HEK293 (cell line): Measurements from ENCODE around the gene SLC39A1.

Experiments used
- ATF2 ChIP-seq: fragments of 450-650 bp; formaldehyde crosslinking; IDR thresholded peaks from 2 replicates; pipeline ENCODE4 v1.5.1; 2016; ENCODE audit warnings: missing biosample characterization, missing genetic modification characterization, low read depth
- CTCF ChIP-seq: fragments of 450-650 bp; formaldehyde crosslinking; IDR thresholded peaks from 2 replicates; pipeline ENCODE4 v1.5.1; 2016; ENCODE audit warnings: missing biosample characterization, missing genetic modification characterization
- GLI4 ChIP-seq: fragments of 450-650 bp; formaldehyde crosslinking; IDR thresholded peaks from 2 replicates; pipeline ENCODE4 v1.5.1; 2016; ENCODE audit warnings: missing biosample characterization, missing genetic modification characterization
- ZBTB6 ChIP-seq: fragments of 450-650 bp; formaldehyde crosslinking; IDR thresholded peaks from 2 replicates; pipeline ENCODE4 v1.5.1; 2017; ENCODE audit warnings: missing biosample characterization, missing genetic modification characterization
- ZNF23 ChIP-seq: fragments of 450-650 bp; formaldehyde crosslinking; IDR thresholded peaks from 2 replicates; pipeline ENCODE4 v1.5.1; 2016; ENCODE audit warnings: missing biosample characterization, missing genetic modification characterization, borderline replicate concordance
- ZNF510 ChIP-seq: fragments of 450-650 bp; formaldehyde crosslinking; IDR thresholded peaks from 2 replicates; pipeline ENCODE4 v1.5.1; 2018; ENCODE audit warnings: mild to moderate bottlenecking, missing genetic modification characterization, missing biosample characterization; ENCODE audit not compliant: insufficient replicate concordance
- ZNF530 ChIP-seq: fragments of 450-650 bp; formaldehyde crosslinking; IDR thresholded peaks from 2 replicates; pipeline ENCODE4 v1.5.1; 2016; ENCODE audit warnings: low read depth, missing biosample characterization, missing genetic modification characterization
- ZNF549 ChIP-seq: fragments of 450-650 bp; IDR thresholded peaks from 2 replicates; pipeline ENCODE4 v1.5.1; 2018; ENCODE audit warnings: missing biosample characterization, missing genetic modification characterization, mild to moderate bottlenecking, inconsistent platforms, moderate library complexity
- ZNF629 ChIP-seq: fragments of 450-650 bp; formaldehyde crosslinking; IDR thresholded peaks from 2 replicates; pipeline ENCODE4 v1.5.1; 2017; ENCODE audit warnings: missing biosample characterization, missing genetic modification characterization
- ZNF776 ChIP-seq: fragments of 450-650 bp; formaldehyde crosslinking; IDR thresholded peaks from 2 replicates; pipeline ENCODE4 v1.5.0; 2017; ENCODE audit warnings: missing biosample characterization, missing genetic modification characterization, borderline replicate concordance
- TF ChIP-seq, protein P1 (sequence below): fragments of 450-650 bp; formaldehyde crosslinking; IDR thresholded peaks from 2 replicates; pipeline ENCODE4 v1.5.1; 2016; ENCODE audit warnings: missing biosample characterization, missing genetic modification characterization
- TF ChIP-seq, protein P2 (sequence below): fragments of 450-650 bp; formaldehyde crosslinking; conservative IDR thresholded peaks from 2 replicates; pipeline ENCODE4 v1.5.1; 2016; ENCODE audit warnings: low read depth, missing biosample characterization, missing genetic modification characterization

DNA sequence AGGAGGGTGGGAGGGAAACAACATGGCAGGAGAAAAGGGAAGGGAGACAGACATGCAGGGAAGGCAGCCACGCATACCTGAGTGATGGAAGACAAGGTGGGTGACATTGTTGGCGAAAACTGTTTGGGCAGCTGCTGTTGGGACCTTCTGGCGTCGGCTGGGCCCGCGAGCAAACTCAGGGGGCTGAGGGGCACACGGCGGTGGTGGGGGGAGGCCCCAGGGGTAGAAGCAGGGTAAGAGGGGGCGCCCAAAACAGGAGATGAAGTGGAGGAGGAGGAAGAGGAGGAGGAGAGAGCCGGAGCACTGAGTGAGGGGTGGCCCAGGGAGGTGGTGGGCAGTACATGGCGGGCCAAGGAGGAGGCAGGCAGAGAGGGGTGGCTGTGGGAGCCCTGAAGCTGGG, 12.2 kb downstream of the SLC39A1 start:
- TF ChIP-seq, protein P1, sequence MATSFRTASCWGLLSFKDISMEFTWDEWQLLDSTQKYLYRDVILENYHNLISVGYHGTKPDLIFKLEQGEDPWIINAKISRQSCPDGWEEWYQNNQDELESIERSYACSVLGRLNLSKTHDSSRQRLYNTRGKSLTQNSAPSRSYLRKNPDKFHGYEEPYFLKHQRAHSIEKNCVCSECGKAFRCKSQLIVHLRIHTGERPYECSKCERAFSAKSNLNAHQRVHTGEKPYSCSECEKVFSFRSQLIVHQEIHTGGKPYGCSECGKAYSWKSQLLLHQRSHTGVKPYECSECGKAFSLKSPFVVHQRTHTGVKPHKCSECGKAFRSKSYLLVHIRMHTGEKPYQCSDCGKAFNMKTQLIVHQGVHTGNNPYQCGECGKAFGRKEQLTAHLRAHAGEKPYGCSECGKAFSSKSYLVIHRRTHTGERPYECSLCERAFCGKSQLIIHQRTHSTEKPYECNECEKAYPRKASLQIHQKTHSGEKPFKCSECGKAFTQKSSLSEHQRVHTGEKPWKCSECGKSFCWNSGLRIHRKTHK (tag by site-specific recombination) = no peak
- no peak for TF ChIP-seq CTCF (tag by site-specific recombination)
- no peak for TF ChIP-seq GLI4
- no peak for TF ChIP-seq ZNF549
- TF ChIP-seq ZBTB6 (tag by site-specific recombination) = no peak
- no peak for TF ChIP-seq ZNF776 (tag by site-specific recombination)
- no peak for TF ChIP-seq ATF2 (tag by site-specific recombination)
- TF ChIP-seq ZNF629 (tag by site-specific recombination) = no peak
- TF ChIP-seq ZNF23 = no peak
- TF ChIP-seq ZNF530 (tag by site-specific recombination) = no peak
- TF ChIP-seq ZNF510 = no peak
- TF ChIP-seq, protein P2, sequence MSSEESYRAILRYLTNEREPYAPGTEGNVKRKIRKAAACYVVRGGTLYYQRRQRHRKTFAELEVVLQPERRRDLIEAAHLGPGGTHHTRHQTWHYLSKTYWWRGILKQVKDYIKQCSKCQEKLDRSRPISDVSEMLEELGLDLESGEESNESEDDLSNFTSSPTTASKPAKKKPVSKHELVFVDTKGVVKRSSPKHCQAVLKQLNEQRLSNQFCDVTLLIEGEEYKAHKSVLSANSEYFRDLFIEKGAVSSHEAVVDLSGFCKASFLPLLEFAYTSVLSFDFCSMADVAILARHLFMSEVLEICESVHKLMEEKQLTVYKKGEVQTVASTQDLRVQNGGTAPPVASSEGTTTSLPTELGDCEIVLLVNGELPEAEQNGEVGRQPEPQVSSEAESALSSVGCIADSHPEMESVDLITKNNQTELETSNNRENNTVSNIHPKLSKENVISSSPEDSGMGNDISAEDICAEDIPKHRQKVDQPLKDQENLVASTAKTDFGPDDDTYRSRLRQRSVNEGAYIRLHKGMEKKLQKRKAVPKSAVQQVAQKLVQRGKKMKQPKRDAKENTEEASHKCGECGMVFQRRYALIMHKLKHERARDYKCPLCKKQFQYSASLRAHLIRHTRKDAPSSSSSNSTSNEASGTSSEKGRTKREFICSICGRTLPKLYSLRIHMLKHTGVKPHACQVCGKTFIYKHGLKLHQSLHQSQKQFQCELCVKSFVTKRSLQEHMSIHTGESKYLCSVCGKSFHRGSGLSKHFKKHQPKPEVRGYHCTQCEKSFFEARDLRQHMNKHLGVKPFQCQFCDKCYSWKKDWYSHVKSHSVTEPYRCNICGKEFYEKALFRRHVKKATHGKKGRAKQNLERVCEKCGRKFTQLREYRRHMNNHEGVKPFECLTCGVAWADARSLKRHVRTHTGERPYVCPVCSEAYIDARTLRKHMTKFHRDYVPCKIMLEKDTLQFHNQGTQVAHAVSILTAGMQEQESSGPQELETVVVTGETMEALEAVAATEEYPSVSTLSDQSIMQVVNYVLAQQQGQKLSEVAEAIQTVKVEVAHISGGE (tag by site-specific recombination) = no peak
